Dedifferentiated amniotic fluid mesenchymal stem cell (primary cell): ENCODE data around the gene PJA2.

ENCODE experiments used
- DNase-seq: peaks from one replicate; pipeline ENCODE4 v3.0.0-alpha.2; 2016; ENCODE audit errors: extremely low spot score

The PJA2 gene

GRCh38 chr5:109408991-109409843, 557 bp downstream of the PJA2 start:
- peak; percentile 68 for DNase-seq

- no peak for DNase-seq
Measured at GRCh38 chr5:109407913-109408312, 1.9 kb downstream of the PJA2 start.

- no peak for DNase-seq
Measured at GRCh38 chr5:109406719-109407118, 3.1 kb downstream of the PJA2 start.

GRCh38 chr5:109404428-109404960, 5.3 kb downstream of the PJA2 start:
- no peak for DNase-seq

- no peak for DNase-seq
Measured at GRCh38 chr5:109403469-109403868, 6.3 kb downstream of the PJA2 start.

GRCh38 chr5:109399092-109399759, 10.5 kb downstream of the PJA2 start:
- DNase-seq, result no peak

GRCh38 chr5:109396965-109397364, 12.8 kb downstream of the PJA2 start:
- DNase-seq, result no peak

- DNase-seq, result no peak
Measured at GRCh38 chr5:109394806-109395205, 15.0 kb downstream of the PJA2 start.

GRCh38 chr5:109390188-109390587, 19.6 kb downstream of the PJA2 start:
- DNase-seq, result no peak

GRCh38 chr5:109388407-109388806, 21.4 kb downstream of the PJA2 start:
- DNase-seq, result no peak

GRCh38 chr5:109387408-109387974, 22.3 kb downstream of the PJA2 start:
- no peak for DNase-seq

GRCh38 chr5:109378095-109378494, 31.7 kb downstream of the PJA2 start:
- no peak for DNase-seq

- DNase-seq, result no peak
Measured at GRCh38 chr5:109374625-109375024, 35.1 kb downstream of the PJA2 start.

GRCh38 chr5:109373932-109374331, 35.8 kb downstream of the PJA2 start:
- no peak for DNase-seq

GRCh38 chr5:109370343-109370742, 39.4 kb downstream of the PJA2 start:
- DNase-seq, result no peak

- DNase-seq, result no peak
Measured at GRCh38 chr5:109365653-109366052, 44.1 kb downstream of the PJA2 start.

- DNase-seq, result no peak
Measured at GRCh38 chr5:109364977-109365376, 44.8 kb downstream of the PJA2 start.

GRCh38 chr5:109359642-109360041, 50.1 kb downstream of the PJA2 start:
- DNase-seq, result no peak

GRCh38 chr5:109357807-109358206, 52.0 kb downstream of the PJA2 start:
- no peak for DNase-seq

- no peak for DNase-seq
Measured at GRCh38 chr5:109354761-109355160, 55.0 kb downstream of the PJA2 start.

- DNase-seq, result no peak
Measured at GRCh38 chr5:109351988-109352864, 57.5 kb downstream of the PJA2 start.
